Urothelium cell line (cell line): Measurements from ENCODE around the gene PGD.
"Not testable (repeated sequence)": the region's sequence is repeated elsewhere in the genome, so short reads cannot be mapped to it uniquely, and the experiment has no call there.

Experiments used
- DNase-seq: peaks from one replicate; pipeline ENCODE4 v3.0.0; 2011; ENCODE audit warnings: low spot score, mixed read lengths
- FAIRE-seq: peaks from 2 replicates; lab custom pipeline; 2011; peaks lifted over from hg19 to GRCh38; lab: Jason Lieb, UNC

PGD gene

DNA sequence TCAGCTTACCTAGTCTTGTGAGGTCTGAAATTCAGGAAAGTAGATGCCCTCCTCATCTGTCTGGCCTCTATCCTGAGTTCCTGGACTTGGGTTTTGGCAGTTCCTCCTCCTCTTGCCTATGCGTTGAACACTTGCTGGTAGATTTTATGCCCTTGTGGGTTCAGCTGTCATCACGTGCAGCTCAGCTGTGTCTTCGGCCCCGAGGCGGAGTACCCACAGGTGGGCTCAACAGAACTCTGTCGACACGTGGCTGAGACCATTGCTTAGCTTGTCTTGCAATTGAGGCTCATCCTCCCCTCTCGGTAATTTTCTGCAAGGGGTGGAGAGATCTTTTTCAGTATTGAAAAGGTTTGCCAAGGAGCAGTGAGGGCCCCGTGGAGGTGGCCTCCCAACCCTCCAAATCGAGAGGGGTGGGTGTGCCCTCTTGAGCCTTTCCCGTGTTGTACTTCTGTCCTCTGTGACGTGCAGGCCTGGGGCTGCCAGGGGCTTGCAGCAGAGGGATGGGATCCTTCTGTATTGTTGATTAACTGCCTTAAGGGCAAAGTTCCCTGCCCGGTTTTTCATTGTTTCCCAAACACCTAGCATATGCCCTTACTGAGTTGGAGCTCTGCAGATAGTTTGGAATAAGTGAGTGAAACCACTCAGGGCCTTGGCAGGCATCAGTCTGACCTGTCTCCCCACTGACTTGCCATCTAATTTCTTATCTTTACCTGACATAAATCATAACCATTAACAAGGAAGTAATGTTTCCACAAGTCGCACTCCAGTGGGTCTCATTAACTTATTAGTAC lies 34.2 kb downstream of the PGD start:
- no peak for FAIRE-seq

DNA sequence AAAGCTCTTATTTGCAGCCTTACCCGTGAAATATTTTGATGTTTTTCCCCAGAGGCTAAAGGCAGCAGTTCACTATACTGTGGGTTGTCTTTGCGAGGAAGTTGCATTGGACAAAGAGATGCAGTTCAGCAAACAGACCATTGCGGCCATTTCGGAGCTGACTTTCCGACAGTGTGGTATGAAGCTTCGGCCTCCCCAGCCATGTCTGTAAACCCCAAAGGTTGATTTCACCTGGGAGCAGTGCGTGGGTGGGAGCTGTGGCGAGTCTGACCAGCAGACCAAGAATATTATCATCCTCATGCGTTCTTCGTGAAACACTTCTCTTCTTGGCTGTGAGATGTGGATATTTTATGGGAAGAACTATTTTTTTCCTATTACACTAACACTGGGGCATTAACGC lies 34.9 kb downstream of the PGD start:
- DNase-seq, result no peak
- no peak for FAIRE-seq

More for the DNA sequence above, 34.2 kb downstream of the PGD start:
- DNase-seq, result no peak

DNA sequence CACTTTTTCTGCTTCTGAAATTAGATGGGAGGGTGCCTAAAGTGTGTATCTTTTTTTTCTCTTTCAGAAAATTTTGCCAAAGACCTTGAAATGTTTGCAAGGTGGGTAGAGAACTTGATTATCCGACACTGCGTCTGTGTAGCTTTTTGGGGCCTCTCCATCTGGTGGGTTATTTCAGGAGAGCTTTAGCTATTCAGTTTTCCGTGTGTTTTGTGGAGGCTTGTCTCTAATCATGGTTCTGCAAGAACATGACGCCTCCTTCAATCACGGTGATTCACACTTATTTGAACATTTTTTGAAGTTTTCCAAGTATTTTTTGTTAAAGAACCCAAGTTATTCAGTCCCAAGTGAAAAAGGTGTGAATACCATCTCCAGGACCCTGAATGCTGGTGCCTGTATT lies 35.7 kb downstream of the PGD start:
- no peak for FAIRE-seq
- DNase-seq, result no peak

DNA sequence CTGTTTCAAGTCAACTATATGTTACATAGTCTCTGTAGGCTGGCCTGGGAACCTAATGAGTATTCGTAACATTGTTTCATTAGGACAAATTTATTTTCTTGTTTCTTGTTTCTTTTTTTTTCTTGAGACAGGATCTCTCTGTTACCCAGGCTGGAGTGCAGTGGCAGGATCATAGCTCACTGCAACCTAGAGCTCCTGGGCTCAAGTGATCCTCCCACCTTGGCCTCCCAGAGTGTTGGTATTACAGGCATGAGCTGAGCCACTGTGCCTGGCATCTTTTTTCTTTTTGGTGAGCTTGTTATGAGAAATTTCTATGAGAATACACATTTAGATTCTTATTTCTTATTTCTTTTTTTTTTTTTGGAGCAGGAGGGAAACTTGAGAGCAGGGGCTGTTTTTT lies 38.2 kb downstream of the PGD start:
- FAIRE-seq (no peak), DNase-seq (no peak)

DNA sequence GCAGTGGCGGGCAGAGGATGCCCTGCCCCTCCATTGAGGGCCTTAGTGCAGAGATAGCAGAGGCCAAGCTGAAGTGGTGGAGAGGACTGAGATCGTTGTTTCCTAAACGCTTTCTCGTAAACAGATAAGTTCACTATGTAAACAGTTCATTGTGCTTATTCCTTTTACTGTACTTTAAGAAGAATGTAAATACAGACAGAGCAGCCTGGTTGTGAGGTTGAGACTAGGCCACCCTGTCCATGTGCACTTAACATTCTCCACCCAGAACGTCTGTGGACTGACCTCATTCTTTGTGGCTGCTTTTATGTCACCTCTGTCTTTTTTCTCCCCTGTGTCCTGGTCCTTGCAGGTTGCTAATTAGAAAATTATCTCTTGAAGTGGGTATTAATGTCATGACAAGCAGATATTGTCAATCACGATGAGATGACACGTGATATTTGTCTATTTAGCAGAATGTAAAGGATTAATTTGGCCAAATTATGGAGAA lies 39.9 kb downstream of the PGD start:
- FAIRE-seq (no peak), DNase-seq (no peak)

DNA sequence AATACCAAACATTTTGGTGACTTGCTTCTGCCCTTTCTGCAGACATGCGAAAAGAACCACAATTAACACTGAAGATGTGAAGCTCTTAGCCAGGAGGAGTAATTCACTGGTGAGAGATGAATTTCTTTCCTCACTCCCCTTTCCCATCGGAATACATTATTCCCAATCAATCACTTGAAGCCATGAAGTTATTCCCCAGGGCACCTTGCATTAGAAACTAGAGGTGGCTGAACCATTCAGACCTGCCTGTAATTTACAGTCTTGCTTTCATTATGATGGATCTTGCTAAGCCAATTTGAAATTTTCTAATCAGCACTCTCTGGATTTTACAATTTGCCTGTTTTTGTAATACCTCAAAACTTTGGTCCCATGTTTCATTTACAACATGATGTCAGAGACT lies 41.4 kb downstream of the PGD start:
- FAIRE-seq, result no peak
- no peak for DNase-seq

DNA sequence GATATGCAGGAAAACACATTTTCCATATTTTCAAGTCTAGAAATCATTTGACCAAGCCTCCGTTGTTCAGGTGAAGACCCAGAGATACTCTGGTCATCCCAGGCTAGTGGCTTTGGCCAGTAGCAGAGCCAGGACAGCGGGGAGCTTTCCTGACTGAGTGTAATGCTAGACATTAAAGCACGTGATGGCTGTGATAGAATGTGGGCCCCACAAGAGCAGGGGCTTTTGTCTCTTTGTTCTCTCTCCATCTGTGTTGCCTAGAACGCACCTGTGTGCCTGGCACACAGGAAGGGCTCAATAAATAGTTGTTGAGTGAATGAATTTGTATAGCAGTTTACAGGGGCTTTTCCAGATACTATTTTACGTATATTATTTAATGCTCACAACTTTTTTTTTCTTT lies 41.9 kb downstream of the PGD start:
- FAIRE-seq (no peak), DNase-seq (no peak)

DNA sequence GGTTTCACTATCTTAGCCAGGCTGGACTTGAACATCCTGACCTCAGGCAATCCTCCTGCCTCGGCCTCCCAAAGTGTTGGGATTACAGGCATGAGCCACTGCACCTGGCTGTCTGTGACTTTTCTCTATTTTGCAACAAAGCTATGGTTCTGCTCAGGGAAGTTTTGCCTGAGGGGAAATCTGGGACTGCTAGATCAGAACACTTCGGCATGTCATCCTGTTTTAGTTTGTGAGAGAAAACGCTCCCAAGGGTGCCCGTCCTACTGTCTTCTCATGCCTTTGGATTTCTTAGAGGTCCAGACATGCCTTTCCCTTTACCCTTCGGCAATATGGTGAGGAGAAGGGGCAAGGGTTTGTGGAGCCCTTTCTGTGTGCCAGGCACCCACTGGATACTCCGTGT lies 45.4 kb downstream of the PGD start:
- FAIRE-seq, result no peak
- no peak for DNase-seq

DNA sequence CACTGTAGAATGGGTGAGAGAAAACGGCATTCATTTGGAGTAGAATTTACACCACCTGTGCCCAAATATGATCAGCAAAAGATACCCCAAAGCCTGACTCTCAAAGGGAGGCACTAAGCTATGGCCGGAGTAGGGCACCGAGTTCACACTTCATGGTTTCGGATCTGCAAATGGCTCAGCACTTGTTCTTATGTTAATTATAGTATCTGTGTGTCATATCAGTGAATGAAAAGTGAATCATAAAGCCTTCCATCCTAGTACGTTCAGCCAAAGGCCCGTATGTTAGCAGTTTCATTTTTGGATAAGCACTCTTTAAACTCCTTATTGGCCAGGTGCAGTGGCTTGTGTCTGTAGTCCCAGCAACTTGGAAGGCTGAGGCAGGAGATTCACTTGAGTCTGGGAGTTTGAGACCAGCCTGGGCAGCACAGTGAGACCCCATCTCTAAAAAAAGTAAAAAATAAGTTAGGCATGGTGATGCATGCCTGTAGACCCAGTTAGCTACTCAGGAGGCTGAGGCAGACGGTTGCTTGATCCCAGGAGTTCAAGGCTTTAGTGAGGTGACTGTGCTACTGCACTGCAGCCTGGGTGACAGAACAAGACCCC lies 46.0 kb downstream of the PGD start:
- DNase-seq (no peak), FAIRE-seq (no peak)

DNA sequence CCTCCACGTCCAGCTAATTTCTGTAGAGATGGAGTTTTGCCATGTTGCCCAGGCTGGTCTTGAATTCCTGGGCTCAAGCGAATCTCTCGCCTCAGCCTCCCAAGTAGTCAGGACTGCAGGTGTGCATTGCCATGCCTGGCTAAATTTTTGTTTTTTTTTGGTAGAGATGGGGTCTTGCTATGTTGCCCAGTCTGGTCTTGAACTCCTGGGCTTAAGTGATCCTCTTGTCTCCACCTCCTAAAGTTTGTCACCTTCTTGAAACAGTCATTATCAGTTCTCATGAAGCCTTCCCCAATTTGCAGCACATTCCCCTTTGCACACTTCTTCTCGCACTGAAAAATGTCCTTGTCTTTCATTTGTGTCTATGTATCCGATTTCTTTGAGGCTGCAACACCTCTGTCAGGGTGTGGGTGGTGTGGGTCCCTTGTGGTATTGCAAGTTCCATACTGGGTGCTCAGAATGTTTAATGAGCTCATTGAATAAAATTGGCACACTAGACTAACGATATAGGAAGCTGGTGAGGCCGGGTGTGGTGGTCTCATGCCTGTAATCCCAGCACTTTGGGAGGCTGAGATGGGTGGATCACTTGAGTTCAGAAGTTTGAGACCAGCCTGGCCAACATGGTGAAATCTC lies 48.0 kb downstream of the PGD start:
- no peak for FAIRE-seq
- DNase-seq, result no peak

DNA sequence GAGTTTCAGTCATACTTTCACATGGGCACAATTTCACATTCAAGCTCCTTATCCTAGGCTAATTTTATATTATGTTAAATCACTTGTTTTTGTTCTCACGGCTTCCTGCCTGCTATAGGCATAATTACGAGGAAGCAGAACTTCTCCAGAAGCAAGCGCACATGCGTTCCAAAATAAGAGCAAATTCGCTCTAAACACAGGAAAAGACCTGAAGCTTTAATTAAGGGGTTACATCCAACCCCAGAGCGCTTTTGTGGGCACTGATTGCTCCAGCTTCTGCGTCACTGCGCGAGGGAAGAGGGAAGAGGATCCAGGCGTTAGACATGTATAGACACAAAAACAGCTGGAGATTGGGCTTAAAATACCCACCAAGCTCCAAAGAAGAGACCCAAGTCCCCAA lies 50.9 kb downstream of the PGD start, which contains the start of gene CORT:
Gene CORT (plus strand): TSS at position 281 of the 400 bp plus-strand sequence. CDS start 193 bp downstream, outside the sequence.
- DNase-seq, result no peak
- FAIRE-seq, result no peak

DNA sequence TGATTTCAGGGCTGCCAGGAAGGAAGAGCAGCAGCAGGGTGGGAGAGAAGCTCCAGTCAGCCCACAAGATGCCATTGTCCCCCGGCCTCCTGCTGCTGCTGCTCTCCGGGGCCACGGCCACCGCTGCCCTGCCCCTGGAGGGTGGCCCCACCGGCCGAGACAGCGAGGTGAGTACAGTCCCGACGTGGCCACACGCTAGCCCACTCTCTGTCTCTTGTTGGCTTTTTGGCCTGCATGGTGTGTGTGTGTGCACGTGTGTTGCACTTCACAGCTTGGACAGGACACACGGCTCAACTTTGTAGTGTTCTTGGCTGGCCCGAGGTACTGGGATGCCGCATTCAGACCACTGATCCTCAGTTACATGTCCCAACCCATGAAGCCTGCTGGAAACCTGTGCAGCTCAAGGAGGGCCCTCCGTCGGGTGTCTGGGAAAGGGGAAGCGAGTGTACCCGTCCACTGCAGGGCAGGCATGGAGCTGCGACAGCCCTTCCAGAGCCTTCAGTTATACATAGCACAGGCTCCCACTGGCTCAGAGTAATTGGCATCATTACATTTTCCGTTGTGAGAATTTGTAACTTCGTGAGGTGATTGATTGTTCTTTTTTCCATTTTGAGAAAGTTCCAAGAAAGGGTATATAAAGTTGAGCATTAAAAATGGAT lies 51.4 kb downstream of the PGD start:
- DNase-seq (no peak), FAIRE-seq (no peak)

DNA sequence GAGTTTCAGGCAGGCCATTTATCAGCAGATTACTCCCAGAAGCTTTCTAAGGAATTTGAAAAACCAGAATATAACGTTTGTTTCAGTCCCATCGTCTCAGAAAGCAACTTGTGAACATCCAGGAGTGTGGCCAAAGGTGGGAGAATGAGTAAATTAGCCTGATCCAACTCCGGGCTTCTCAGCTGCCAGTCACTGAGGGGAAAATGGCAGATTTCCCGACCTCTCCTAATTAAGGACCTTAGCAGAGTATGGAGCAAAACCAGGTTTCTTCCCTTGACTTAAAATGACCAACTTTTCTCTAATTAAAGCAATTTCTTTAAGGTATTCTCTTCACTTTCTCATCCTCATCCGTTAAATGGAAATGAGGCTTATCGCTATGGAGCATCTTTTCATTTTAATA lies 52.0 kb downstream of the PGD start:
- FAIRE-seq (no peak), DNase-seq (no peak)

DNA sequence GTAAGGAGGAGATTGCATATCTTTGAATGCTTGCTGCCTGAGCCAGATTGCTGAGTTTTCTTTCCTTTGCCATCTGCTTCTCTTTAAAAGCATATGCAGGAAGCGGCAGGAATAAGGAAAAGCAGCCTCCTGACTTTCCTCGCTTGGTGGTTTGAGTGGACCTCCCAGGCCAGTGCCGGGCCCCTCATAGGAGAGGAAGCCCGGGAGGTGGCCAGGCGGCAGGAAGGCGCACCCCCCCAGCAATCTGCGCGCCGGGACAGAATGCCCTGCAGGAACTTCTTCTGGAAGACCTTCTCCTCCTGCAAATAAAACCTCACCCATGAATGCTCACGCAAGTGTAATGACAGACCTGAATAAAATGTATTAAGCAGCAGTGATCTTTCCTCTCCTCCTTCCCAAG lies 52.4 kb downstream of the PGD start:
- DNase-seq (no peak), FAIRE-seq (no peak)

DNA sequence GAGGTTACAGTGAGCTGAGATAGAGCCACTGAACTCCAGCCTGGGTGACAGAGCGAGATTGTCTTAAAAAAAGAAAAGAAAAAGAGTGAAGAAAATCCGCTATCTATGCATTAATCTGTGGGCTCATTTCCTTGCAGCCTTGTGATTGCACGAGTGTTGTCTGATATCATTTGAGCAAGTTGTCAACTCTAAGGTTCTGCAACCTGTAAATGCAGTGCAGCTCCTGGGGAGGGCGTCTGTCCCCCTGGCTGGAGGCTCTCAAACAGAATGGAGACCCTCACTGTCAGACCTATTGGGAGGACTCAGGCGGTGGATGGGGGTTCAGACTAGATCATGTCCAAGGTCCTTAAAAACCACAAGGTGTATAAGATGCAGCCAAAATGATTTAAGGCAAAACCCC lies 57.2 kb downstream of the PGD start:
- no peak for FAIRE-seq
- no peak for DNase-seq

DNA sequence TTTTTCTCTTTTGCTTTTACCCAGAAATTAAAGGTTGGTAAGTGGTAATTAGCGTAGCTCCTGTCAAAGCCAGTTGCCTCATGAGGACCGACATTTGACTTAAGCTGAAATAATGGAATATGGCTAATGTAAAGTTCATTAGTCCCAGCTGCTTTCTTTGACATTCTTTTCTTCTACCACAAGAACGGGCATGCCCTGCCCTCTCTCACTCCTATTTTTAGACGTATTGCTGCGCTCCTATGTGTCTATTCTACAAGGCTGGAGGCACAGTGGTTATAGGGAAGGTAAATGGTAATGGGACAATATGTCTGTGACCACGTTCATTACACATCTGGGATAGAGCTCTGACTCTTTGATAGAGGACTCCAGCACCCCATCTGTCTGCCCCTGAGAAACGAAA lies 57.8 kb downstream of the PGD start:
- no peak for FAIRE-seq
- DNase-seq, result no peak

DNA sequence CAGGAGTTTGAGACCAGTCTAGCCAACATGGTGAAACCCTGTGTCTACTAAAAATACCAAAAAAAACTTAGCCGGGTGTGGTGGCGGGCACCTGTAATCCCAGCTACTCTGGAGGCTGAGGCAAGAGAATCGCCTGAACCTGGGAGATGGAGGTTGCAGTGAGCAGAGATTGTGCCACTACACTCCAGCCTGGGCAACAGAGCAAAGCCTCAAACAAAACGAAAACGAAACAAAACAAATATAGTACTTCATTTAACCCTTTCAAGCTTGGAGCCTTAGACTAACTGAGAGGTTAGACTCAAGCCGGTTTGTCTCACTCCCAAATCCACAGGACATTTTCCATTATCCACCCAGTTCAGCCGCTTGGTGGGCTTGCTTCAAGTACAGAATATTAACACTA lies 58.6 kb downstream of the PGD start:
- FAIRE-seq, DNase-seq: not testable (repeated sequence)

DNA sequence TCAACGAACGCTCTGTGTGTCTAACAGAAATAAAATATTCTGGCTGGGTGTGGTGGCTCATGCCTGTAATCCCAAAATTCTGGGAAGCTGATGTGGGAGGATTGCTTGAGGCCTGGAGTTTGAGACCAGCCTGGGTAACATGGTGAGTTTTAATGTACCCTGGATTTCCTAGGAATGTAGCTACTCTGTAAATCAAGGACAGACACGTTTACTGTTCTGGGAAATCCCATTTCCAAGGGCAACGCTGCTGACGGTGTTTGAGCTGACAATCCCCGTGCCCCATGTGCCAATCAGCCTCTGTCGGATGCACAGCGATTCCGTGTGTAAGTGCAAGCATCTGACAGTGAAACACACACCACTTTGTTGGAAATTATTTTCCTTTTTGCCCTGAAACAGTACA lies 59.0 kb downstream of the PGD start:
- no peak for FAIRE-seq
- no peak for DNase-seq

DNA sequence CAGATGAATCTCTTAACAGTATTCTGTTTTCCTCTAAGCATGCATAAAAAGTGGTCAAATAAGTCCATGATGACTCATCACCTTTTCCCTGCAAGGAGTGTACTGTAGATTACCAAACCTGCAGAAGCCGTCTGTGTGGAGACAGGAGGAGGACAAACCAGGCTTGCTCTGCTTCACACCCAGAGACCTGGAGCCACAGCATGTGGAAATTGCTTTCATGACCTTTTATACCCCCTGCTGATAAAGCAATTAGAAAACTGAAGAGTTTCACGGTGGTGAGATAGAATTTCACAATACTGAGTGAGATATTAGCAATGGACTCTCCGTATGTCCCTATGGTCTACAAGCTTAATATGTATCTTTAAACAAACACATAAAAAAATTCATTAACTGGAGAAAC lies 60.3 kb downstream of the PGD start:
- peak; percentile 35 for DNase-seq
- FAIRE-seq, result no peak

DNA sequence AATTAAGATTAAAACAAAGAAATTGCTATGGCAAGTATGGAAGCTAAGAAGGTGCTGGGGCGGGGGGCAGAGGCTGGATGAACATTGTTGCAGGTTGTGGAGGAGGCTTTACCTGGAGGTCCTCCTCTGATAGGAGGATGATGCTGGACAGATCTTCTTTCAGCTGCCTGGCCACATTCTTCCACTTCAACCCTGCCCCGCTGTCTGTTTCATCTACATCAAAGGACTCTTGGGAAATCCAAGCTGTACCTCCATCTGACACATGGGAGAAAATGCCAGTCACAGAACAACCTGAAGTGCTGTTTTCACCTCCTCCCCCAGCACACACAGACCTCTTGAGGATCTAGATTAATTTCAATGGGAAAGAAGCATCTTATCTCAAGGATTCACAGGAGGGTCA lies 68.2 kb downstream of the PGD start:
- FAIRE-seq (no peak), DNase-seq (no peak)

DNA sequence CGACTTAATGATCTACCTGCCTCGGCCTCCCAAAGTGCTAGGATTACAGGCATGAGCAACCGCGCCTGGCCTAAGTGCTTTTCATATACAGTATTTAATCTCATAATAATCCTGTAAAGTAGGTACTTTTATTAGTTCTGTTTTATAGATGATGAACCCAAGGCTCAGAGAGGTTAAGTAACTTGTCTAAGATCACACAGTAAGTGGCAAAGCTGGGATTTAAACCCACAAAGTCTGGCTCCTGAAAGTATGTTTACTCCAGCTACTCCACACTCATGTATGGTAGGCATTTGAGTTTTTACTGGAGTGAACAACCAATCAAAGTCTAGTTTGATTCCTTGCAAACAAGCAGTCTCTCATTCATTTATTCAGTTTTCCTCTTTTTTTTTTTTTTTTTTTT lies 71.2 kb downstream of the PGD start:
- FAIRE-seq (no peak), DNase-seq (no peak)
